Naive B cell (primary cell): ENCODE data around the gene PIK3AP1. TPM values are rescaled to one million over a fixed set of nuclear protein-coding genes. Genes with fewer than 3 reads are reported as not detected.
"Not testable (repeated sequence)": the region's sequence is repeated elsewhere in the genome, so short reads cannot be mapped to it uniquely, and the experiment has no call there.

Experiments
- ATAC-seq, 2 donors: fragments of 150-1000 bp; cut with Tn5 transposase; 2 replicates each; pipeline ENCODE4 v1.10.0; 2021; ENCODE audit warnings: low read depth in 2 of 2, mild to moderate bottlenecking in 2 of 2, moderate library complexity in 2 of 2
- DNase-seq: peaks from one replicate; pipeline ENCODE4 v3.0.0; 2022
- H3K27ac Mint-ChIP-seq, 6 donors: one replicate each; pipeline ENCODE4 v1.8.0; 2020 to 2022; ENCODE audit warnings: mild to moderate bottlenecking in 6 of 6, mixed read lengths in 6 of 6, moderate library complexity in 5 of 6, inconsistent platforms in 2 of 6
- H3K27me3 Mint-ChIP-seq, 3 donors: one replicate each; pipeline ENCODE4 v1.8.0; 2021 to 2022; ENCODE audit warnings: mixed read lengths in 3 of 3, mild to moderate bottlenecking in 1 of 3
- H3K36me3 Mint-ChIP-seq, 2 donors: one replicate each; pipeline ENCODE4 v1.8.0; 2020 to 2022; ENCODE audit warnings: mixed read lengths in 2 of 2, inconsistent platforms in 1 of 2, mild to moderate bottlenecking in 1 of 2
- H3K4me1 Mint-ChIP-seq, 3 donors: one replicate each; pipeline ENCODE4 v1.8.0; 2020 to 2022; ENCODE audit warnings: mixed read lengths in 3 of 3, inconsistent platforms in 1 of 3, mild to moderate bottlenecking in 1 of 3, moderate library complexity in 1 of 3
- H3K4me3 Mint-ChIP-seq, 8 donors: one replicate each; pipeline ENCODE4 v1.8.0; 2020 to 2022; ENCODE audit warnings: mild to moderate bottlenecking in 8 of 8, mixed read lengths in 8 of 8, moderate library complexity in 8 of 8, inconsistent platforms in 2 of 8
- H3K9me3 Mint-ChIP-seq, 7 donors: one replicate each; pipeline ENCODE4 v1.8.0; 2020 to 2022; ENCODE audit warnings: mixed read lengths in 7 of 7, mild to moderate bottlenecking in 5 of 7, inconsistent platforms in 2 of 7, moderate library complexity in 1 of 7
- polyA plus RNA-seq, 6 donors: library from polyadenylated mRNA; unstranded; fragments of 300-500 nt; fragmentation: Illumina TruSeq; gene quantifications; one replicate each; pipeline ENCODE4 v1.2.3, GENCODE V29; 2021; ENCODE audit warnings: low read depth in 6 of 6

The PIK3AP1 gene, protein sequence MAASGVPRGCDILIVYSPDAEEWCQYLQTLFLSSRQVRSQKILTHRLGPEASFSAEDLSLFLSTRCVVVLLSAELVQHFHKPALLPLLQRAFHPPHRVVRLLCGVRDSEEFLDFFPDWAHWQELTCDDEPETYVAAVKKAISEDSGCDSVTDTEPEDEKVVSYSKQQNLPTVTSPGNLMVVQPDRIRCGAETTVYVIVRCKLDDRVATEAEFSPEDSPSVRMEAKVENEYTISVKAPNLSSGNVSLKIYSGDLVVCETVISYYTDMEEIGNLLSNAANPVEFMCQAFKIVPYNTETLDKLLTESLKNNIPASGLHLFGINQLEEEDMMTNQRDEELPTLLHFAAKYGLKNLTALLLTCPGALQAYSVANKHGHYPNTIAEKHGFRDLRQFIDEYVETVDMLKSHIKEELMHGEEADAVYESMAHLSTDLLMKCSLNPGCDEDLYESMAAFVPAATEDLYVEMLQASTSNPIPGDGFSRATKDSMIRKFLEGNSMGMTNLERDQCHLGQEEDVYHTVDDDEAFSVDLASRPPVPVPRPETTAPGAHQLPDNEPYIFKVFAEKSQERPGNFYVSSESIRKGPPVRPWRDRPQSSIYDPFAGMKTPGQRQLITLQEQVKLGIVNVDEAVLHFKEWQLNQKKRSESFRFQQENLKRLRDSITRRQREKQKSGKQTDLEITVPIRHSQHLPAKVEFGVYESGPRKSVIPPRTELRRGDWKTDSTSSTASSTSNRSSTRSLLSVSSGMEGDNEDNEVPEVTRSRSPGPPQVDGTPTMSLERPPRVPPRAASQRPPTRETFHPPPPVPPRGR
- polyA plus RNA-seq: 100 to 1,000 TPM; 153 to 247 (median 170) TPM

DNA sequence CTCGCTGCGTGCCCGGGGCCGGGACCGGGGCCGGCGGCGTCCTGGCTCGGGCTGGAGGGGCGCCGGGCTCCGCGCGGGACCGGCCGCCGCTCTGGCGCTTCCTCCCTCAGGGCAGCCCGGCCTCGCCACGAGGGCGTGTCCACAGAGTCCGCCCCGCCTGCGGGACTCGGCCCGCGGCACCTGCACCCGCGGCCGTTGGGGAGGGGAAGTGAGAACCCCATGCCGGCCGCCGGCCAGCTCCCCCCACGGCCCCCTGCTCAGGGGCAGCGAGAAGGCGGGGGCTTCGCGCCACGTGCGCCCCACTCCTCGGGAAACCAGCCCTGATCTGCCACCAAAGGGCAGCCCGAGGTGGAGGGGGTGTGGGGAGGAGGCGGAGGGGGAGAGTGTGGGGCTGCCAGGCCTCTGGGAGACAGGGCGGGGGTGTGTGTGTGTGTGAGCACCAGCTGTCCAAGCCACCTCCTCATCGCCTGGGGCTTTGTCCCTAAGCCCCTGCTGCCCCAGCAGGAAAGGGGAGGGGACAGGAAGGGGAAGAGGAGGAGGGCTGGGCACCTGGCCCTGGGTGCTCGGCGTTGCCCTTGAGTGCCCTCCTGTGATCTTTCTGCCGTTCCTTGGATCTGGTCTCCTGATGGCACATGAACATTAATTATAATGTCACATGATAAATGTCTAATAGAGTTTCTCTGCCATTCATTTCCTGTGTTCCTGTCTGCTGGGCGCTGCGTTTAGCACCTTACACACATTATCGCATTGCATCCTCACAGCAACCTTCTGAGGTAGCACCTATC is at the start of gene PIK3AP1:
TSS of gene PIK3AP1 (minus strand) at position 93 of the 785 bp plus-strand sequence. CDS start 120 bp downstream, outside the sequence.
- H3K4me1 Mint-ChIP-seq: peaks cover 66 to 83% (median 74%) of the 10 kb centered on the region in 3 donors

DNA sequence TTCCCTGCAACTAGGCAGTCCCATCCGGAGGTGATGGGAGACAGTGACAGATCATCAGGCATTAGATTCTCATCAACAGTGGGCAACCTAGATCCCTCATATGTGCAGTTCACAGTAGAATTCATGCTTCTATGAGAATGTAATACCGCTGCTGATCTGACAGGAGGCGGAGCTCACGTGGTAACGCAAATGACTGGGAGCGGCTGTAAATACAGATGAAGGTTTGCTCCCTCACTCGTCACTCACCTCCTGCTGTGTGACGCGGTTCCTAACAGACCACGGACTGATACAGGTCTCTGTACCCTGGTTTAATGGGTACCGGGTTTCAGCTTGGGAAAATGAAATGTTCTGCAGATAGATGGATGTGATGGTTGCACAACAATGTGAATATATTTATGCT is 47.8 kb upstream of the PIK3AP1 start:
- Mint-ChIP-seq H3K36me3 (peaks cover 7% of the 10 kb centered on the region in 2 donors), H3K27me3 (no peaks in the 10 kb centered on the region), H3K4me1 (peaks cover 25 to 52% (median 37%) of the 10 kb centered on the region in 3 donors)

More for the DNA sequence above, at the start of gene PIK3AP1:
- ATAC-seq (peak; percentile 56 to 64), DNase-seq (peak; percentile 84)
- Mint-ChIP-seq H3K27ac (peak within 1 kb of the TSS; percentile 96 to 100 (median 99)), H3K27me3 (no peaks in the 10 kb centered on the region), H3K36me3 (peaks cover 0 to 6% of the 10 kb centered on the region in 2 donors), H3K9me3 (no peaks in the 10 kb centered on the region), H3K4me3 (peak within 1 kb of the TSS; percentile 97 to 100 (median 99))

DNA sequence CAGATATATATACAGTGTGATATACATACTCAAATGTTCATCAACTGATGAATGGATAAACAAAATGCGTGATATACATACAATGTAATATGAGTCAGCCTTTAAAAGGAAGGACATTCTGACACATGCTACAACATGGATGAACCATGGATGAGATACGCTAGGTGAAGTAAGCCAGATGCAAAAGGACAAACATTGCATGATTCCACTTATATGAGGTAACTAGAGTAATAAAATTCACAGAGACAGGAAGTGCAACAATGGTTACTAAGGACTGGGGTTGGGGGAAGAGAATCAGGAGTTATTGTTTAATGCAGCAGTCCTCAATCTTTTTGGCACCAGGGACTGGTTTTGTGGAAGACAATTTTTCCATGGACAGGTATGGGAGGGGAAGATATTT is 47.3 kb upstream of the PIK3AP1 start:
- ATAC-seq (no peak), DNase-seq (no peak)
- no peaks in the 10 kb centered on the region for H3K27me3 Mint-ChIP-seq
- H3K36me3 Mint-ChIP-seq: peaks cover 5 to 7% of the 10 kb centered on the region in 2 donors
- H3K4me1 Mint-ChIP-seq: peaks cover 25 to 57% (median 42%) of the 10 kb centered on the region in 3 donors
- H3K4me3 Mint-ChIP-seq: no peak overlapping the region
- H3K27ac Mint-ChIP-seq: peak overlapping the region in 5 of 6 donors; percentile 1 to 75 (median 23)
- peaks cover 0 to 8% (median 6%) of the 10 kb centered on the region in 7 donors for H3K9me3 Mint-ChIP-seq

More for the DNA sequence above, 47.8 kb upstream of the PIK3AP1 start:
- DNase-seq (no peak), ATAC-seq (no peak)
- peaks cover 0 to 10% (median 8%) of the 10 kb centered on the region in 7 donors for H3K9me3 Mint-ChIP-seq
- H3K27ac Mint-ChIP-seq: peak overlapping the region in 2 of 6 donors; percentile 1 to 68
- peak overlapping the region in 1 of 8 donors; percentile 6 for H3K4me3 Mint-ChIP-seq

DNA sequence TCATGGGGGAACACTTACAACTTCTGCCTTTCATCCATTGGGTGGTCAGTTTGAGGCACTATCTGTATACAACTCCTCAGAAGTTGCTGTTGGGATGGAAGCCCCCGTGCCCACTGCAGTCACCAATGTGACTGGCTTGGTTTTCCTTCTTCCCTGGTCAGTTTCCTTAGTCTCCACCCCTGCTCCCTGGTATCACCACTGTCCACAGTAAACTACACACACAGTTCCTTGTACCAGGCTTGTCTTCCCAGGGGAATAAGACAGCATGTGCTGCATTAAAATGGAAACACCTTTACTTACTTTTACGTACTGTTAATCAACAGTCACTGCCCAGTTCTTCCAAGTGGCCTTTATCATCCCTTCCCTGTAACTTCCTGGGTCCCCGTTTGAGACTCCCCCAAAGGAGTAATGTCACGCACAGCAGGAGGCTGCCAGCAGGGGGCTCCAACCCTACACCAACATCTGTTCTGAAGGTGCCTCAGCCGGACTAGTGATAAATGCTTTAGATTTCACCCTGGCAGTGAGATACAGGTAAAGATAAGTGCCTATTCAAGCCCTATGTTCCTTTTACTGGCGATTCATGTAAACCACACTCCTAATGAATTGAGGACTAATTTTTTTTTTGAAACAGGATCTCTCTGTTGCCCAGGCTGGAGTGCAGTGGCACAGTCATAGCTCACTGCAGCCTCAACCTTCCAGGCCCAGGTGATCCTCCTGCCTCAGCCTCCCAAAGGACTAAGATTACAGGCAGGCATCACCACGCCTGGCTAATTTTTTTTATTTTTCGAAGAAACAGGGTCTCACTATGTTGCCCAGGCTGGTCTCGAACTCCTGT is 45.3 kb upstream of the PIK3AP1 start:
- Mint-ChIP-seq H3K27ac (peak overlapping the region; percentile 47 to 97 (median 92)), H3K36me3 (no peaks in the 10 kb centered on the region), H3K9me3 (no peaks in the 10 kb centered on the region), H3K4me3 (peak overlapping the region; percentile 6 to 77 (median 60)), H3K27me3 (no peaks in the 10 kb centered on the region), H3K4me1 (peaks cover 32 to 67% (median 55%) of the 10 kb centered on the region in 3 donors)
- ATAC-seq (peak; percentile 63 to 69), DNase-seq (peak; percentile 72)

DNA sequence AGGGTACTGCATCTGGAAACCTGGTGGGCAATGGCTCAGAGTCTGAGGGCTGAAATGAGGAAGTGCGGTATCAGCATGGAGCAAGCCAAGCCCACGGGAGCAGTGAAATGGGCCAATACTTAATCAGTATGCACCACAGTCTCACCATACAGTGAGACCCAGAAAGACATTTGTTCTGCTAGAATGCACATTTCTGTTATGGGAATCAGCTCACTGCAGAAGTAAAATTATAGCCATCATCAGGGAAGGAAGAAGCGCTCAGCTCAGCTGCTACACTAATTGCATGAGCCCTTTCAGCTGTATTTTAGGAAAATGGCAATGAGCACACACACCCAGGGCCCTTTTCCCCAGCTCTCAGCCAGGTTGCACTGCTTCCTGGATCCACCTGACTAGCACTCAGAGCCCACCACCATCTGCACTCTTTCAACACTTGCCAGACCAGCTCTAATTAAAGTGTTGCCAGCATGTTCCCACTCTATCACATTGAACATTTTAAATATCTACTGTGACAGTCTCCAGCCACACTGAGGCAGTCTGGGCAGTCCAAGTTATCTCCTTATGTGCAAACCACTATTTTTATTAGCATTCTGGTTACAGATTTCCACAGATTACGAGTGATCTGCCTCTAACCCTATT is 44.2 kb upstream of the PIK3AP1 start:
- Mint-ChIP-seq H3K9me3 (no peaks in the 10 kb centered on the region), H3K36me3 (no peaks in the 10 kb centered on the region), H3K27me3 (no peaks in the 10 kb centered on the region), H3K4me1 (peaks cover 38 to 75% (median 63%) of the 10 kb centered on the region in 3 donors), H3K27ac (peak overlapping the region in 5 of 6 donors; percentile 51 to 97 (median 89)), H3K4me3 (peak overlapping the region in 7 of 8 donors; percentile 33 to 86 (median 72))
- ATAC-seq (peak; percentile 79 to 88), DNase-seq (peak; percentile 59)

DNA sequence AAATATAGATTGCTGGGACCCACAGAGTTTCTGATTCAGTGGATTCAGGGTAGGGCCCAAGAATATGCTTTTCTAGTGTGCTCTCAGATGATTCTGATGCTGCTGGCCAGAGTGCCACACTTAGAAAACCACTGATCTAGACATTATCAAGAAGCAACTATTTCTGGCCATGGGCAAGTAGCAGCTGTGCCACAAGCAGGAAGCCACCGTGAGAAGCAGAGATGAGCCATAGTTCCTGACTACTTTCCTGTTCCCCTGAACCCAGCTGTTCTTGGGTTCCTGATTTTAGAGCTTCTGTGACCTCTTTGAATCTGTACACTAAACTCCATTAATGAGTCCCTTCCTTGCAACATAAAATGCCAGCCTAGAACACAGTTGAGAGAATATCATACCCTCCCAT is 38.1 kb upstream of the PIK3AP1 start:
- Mint-ChIP-seq H3K4me3 (peak overlapping the region; percentile 60 to 86 (median 81)), H3K4me1 (peaks cover 54 to 87% (median 86%) of the 10 kb centered on the region in 3 donors), H3K36me3 (no peaks in the 10 kb centered on the region), H3K9me3 (no peaks in the 10 kb centered on the region), H3K27ac (peak overlapping the region; percentile 63 to 96 (median 88)), H3K27me3 (no peaks in the 10 kb centered on the region)
- DNase-seq (peak; percentile 52), ATAC-seq (peak; percentile 74 to 81)

DNA sequence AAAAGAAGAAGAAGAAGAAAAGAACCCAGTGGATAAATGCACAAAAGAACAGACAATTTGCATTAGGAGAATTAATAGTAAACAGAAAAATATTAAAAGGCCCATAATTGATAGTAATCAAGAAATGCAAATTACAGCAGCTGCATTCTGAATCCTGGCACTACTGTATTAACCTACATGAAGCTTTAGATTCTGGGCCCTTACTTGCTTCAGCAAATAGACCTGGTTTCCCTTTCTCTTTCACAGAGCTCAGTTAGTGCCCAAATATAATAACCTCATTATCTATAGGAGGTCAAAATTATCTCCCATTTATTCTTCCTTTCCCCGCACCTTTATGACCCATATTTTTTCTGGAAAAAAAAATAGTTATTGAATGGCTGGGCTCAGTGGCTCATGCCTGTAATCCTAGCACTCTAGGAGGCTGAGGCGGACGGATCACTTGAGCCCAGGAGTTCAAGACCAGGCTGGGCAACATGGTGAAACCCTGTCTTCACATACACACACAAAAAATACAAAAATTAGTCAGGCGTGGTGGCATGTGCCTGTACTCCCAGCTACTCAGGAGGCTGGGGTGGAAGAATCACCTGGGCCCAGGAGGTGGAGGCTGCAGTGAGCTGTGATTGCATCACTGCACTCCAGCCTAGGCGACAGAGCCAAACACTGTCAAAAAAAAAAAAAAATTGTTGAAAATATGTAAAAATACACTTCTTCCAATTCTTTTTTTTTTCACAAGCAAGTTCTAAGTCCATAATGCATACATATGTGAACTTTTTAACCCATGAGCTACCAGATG is 36.0 kb upstream of the PIK3AP1 start:
- H3K4me1 Mint-ChIP-seq: peaks cover 61 to 84% (median 81%) of the 10 kb centered on the region in 3 donors
- H3K4me3 Mint-ChIP-seq: peak overlapping the region; percentile 6 to 84 (median 63)
- no peaks in the 10 kb centered on the region for H3K36me3 Mint-ChIP-seq
- H3K9me3 Mint-ChIP-seq: no peaks in the 10 kb centered on the region
- DNase-seq (no peak), ATAC-seq (peak; percentile 77 to 80)
- peak overlapping the region; percentile 84 to 98 (median 93) for H3K27ac Mint-ChIP-seq
- H3K27me3 Mint-ChIP-seq: no peaks in the 10 kb centered on the region

DNA sequence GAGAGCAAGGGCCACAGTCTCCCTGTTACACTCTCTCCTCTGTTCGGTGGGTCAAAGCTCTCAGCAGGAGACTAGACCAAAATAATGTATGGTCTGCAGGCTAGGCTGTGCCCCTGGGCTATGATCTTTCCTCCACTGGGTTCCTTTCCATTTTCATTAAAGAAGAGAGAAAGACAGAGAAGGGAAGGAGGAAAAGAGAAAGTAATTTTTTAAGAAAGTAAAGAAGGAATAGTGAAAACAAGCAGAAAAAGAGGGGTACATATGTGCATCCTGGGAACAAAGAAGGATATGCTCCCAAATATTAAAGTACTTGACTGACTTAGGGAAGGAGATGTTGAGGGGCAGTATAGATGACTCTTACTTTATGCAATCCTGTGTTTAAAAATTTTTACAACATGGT is 33.6 kb upstream of the PIK3AP1 start:
- H3K9me3 Mint-ChIP-seq: no peaks in the 10 kb centered on the region
- ATAC-seq: no peak

DNA sequence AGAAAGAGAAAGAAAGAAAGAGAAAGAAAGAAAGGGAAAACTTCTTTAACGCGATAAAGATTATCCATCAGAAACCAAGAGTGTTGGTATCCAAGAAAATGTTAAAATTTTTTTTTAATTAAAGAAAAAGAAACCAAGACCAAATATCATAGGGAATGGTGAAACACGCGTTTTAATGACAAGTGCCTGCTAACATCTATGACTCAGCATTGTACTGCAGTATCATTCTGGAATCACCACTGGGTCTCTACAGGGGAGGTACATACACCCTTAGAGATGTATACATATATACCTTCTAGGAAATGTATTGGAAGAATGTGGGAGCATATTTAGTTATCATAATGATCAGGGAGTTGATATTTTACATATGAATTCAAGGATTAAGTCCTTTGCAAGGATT is 32.1 kb upstream of the PIK3AP1 start:
- DNase-seq: no peak
- no peaks in the 10 kb centered on the region for H3K27me3 Mint-ChIP-seq
- peaks cover 42 to 71% (median 67%) of the 10 kb centered on the region in 3 donors for H3K4me1 Mint-ChIP-seq

More for the DNA sequence above, 33.6 kb upstream of the PIK3AP1 start:
- Mint-ChIP-seq H3K27ac (peak overlapping the region; percentile 72 to 96 (median 81)), H3K27me3 (no peaks in the 10 kb centered on the region), H3K4me1 (peaks cover 47 to 69% (median 68%) of the 10 kb centered on the region in 3 donors), H3K36me3 (no peaks in the 10 kb centered on the region), H3K4me3 (peak overlapping the region in 3 of 8 donors; percentile 8 to 47 (median 16))
- no peak for DNase-seq

DNA sequence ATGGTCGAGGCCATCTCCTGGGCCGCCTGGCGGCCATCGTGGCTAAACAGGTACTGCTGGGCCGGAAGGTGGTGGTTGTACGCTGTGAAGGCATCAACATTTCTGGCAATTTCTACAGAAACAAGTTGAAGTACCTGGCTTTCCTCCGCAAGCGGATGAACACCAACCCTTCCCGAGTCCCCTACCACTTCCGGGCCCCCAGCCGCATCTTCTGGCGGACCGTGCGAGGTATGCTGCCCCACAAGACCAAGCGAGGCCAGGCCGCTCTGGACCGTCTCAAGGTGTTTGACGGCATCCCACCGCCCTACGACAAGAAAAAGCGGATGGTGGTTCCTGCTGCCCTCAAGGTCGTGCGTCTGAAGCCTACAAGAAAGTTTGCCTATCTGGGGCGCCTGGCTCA is 30.0 kb upstream of the PIK3AP1 start:
- H3K9me3 Mint-ChIP-seq, ATAC-seq, DNase-seq, H3K27me3 Mint-ChIP-seq, H3K36me3 Mint-ChIP-seq, H3K4me3 Mint-ChIP-seq: not testable (repeated sequence)
- peak overlapping the region in 2 of 6 donors; percentile 42 to 76 for H3K27ac Mint-ChIP-seq
- H3K4me1 Mint-ChIP-seq: peaks cover 43 to 69% (median 61%) of the 10 kb centered on the region in 3 donors

More for the DNA sequence above, 32.1 kb upstream of the PIK3AP1 start:
- Mint-ChIP-seq H3K9me3 (no peaks in the 10 kb centered on the region), H3K36me3 (no peaks in the 10 kb centered on the region), H3K27ac (peak overlapping the region in 1 of 6 donors; percentile 81), H3K4me3 (no peak overlapping the region)
- ATAC-seq: no peak
